IMR-90 (cell line): ENCODE measurements around the gene ZNF418. TPM values are rescaled to one million over a fixed set of nuclear protein-coding genes. Genes with fewer than 3 reads are reported as not detected.

Experiments
- ATAC-seq: fragments of 200-7000 bp; cut with Tn5 transposase; 2 replicates; pipeline ENCODE4 v1.9.1; 2020; ENCODE audit warnings: low read depth, mild to moderate bottlenecking, moderate library complexity
- BruUV-seq: library from RNA; stranded (reverse); fragments of 400-500 nt; replicated peaks from 2 replicates; lab custom pipeline; 2021; lab: Mats Ljungman, UMichigan
- CTCF ChIA-PET: fragments of 300-600 bp; formaldehyde crosslinking; extraction: SDS; loops from one replicate; lab custom pipeline; 2021; ENCODE audit warnings: antibody characterized with exemption; lab: Yijun Ruan, JAX
- POLR2A ChIA-PET: fragments of 300-600 bp; sonication (Branson Sonifier 250); formaldehyde crosslinking; loops from one replicate; lab custom pipeline; 2022; ENCODE audit warnings: antibody characterized with exemption; ENCODE audit not compliant: unreplicated experiment; lab: Charles Lee
- DNase-seq: peaks from one replicate; pipeline ENCODE4 v3.0.0; 2013
- H2AFZ ChIP-seq: replicated peaks from 2 replicates; pipeline ENCODE3; 2013; ENCODE audit warnings: low read length, mild to moderate bottlenecking; ENCODE audit not compliant: poor library complexity
- H2AK5ac ChIP-seq: 2 replicates; pipeline ENCODE4 v1.6.1; 2013; ENCODE audit warnings: low read depth, low read length, inconsistent platforms
- H2AK9ac ChIP-seq: replicated peaks from 2 replicates; pipeline ENCODE3; 2013; ENCODE audit warnings: mild to moderate bottlenecking, low read depth, low read length, moderate library complexity; ENCODE audit not compliant: poor library complexity
- H2BK120ac ChIP-seq: 2 replicates; pipeline ENCODE4 v1.6.1; 2013; ENCODE audit warnings: low read depth, low read length, inconsistent platforms
- H2BK15ac ChIP-seq: 3 replicates; pipeline ENCODE4 v1.6.1; 2013; ENCODE audit warnings: low read depth, low read length, inconsistent platforms
- H2BK20ac ChIP-seq: 2 replicates; pipeline ENCODE4 v1.6.1; 2013; ENCODE audit warnings: low read depth, mild to moderate bottlenecking, inconsistent platforms, low read length, moderate library complexity
- H2BK5ac ChIP-seq: 2 replicates; pipeline ENCODE4 v1.6.1; 2013; ENCODE audit warnings: mild to moderate bottlenecking, low read depth, low read length, inconsistent platforms; ENCODE audit not compliant: poor library complexity, severe bottlenecking
- H3K14ac ChIP-seq: replicated peaks from 2 replicates; pipeline ENCODE4 v1.6.1; 2013; ENCODE audit warnings: low read depth, low read length, inconsistent platforms
- H3K18ac ChIP-seq: 2 replicates; pipeline ENCODE4 v1.6.1; 2013; ENCODE audit warnings: low read depth, low read length, control low read depth
- H3K23ac ChIP-seq: 2 replicates; pipeline ENCODE4 v1.6.1; 2013; ENCODE audit warnings: low read depth, low read length, inconsistent platforms
- H3K27ac ChIP-seq: 2 replicates; pipeline ENCODE4 v1.5.1; 2013; ENCODE audit warnings: mild to moderate bottlenecking, control low read depth, low read length; ENCODE audit not compliant: insufficient read depth
- H3K27me3 ChIP-seq: 2 replicates; pipeline ENCODE4 v1.6.1; 2013; ENCODE audit warnings: low read length; ENCODE audit not compliant: control insufficient read depth, insufficient read depth
- H3K36me3 ChIP-seq: 2 replicates; pipeline ENCODE4 v1.6.1; 2013; ENCODE audit warnings: low read length, mixed read lengths; ENCODE audit not compliant: control insufficient read depth, insufficient read depth
- H3K4ac ChIP-seq: 2 replicates; pipeline ENCODE4 v1.6.1; 2013; ENCODE audit warnings: low read depth, low read length, inconsistent platforms
- H3K4me1 ChIP-seq: 2 replicates; pipeline ENCODE4 v1.6.1; 2013; ENCODE audit warnings: low read length, mixed read lengths; ENCODE audit not compliant: control insufficient read depth, insufficient read depth
- H3K4me2 ChIP-seq: 2 replicates; pipeline ENCODE4 v1.6.1; 2013; ENCODE audit warnings: low read depth, mild to moderate bottlenecking, control low read depth, low read length, moderate library complexity
- H3K4me3 ChIP-seq: 2 replicates; pipeline ENCODE4 v1.5.1; 2013; ENCODE audit warnings: low read depth, mild to moderate bottlenecking, control low read depth, low read length, moderate library complexity; ENCODE audit not compliant: insufficient read depth
- H3K56ac ChIP-seq: 2 replicates; pipeline ENCODE4 v1.6.1; 2013; ENCODE audit warnings: low read length, inconsistent platforms; ENCODE audit not compliant: insufficient read depth; ENCODE audit errors: extremely low read depth
- H3K79me1 ChIP-seq, 2 experiments: 2 replicates each; pipeline ENCODE4 v1.6.1; 2013; ENCODE audit warnings: low read length in 2 of 2, inconsistent platforms in 1 of 2, low read depth in 1 of 2
- H3K9ac ChIP-seq: 2 replicates; pipeline ENCODE4 v1.6.1; 2013; ENCODE audit warnings: low read depth, low read length, control low read depth
- H3K9me1 ChIP-seq: 2 replicates; pipeline ENCODE4 v1.6.1; 2013; ENCODE audit warnings: low read length, inconsistent platforms; ENCODE audit not compliant: insufficient read depth
- H3K9me3 ChIP-seq: 2 replicates; pipeline ENCODE4 v1.6.1; 2013; ENCODE audit warnings: low read length; ENCODE audit not compliant: control insufficient read depth, insufficient read depth
- H4K20me1 ChIP-seq: 2 replicates; pipeline ENCODE4 v1.6.1; 2013; ENCODE audit warnings: low read length, inconsistent platforms; ENCODE audit not compliant: insufficient read depth
- H4K5ac ChIP-seq: 2 replicates; pipeline ENCODE4 v1.6.1; 2013; ENCODE audit warnings: mild to moderate bottlenecking, low read depth, low read length, control low read depth
- H4K8ac ChIP-seq, 2 experiments: 2 replicates each; pipeline ENCODE4 v1.6.1; 2013; ENCODE audit warnings: low read depth in 2 of 2, low read length in 2 of 2, control low read depth in 1 of 2, inconsistent platforms in 1 of 2
- H4K91ac ChIP-seq: 2 replicates; pipeline ENCODE4 v1.6.1; 2013; ENCODE audit warnings: low read depth, low read length, inconsistent platforms; ENCODE audit not compliant: insufficient read depth
- CEBPB ChIP-seq: IDR thresholded peaks from 2 replicates; pipeline ENCODE4 v1.6.1; 2012; ENCODE audit warnings: low read depth, low read length, improper control_type of control experiment
- MAFK ChIP-seq: IDR thresholded peaks from 2 replicates; pipeline ENCODE4 v1.6.1; 2012; ENCODE audit warnings: low read depth, low read length, improper control_type of control experiment
- NFE2L2 ChIP-seq: fragments of 150-350 bp; IDR thresholded peaks from 2 replicates; pipeline ENCODE4 v1.6.1; 2016; ENCODE audit warnings: low read depth, mild to moderate bottlenecking, low read length
- RCOR1 ChIP-seq: IDR thresholded peaks from 2 replicates; pipeline ENCODE4 v1.6.1; 2012; ENCODE audit warnings: mild to moderate bottlenecking, low read length, improper control_type of control experiment; ENCODE audit not compliant: insufficient replicate concordance
- SMC3 ChIP-seq: fragments of 150-350 bp; IDR thresholded peaks from 2 replicates; pipeline ENCODE4 v1.6.1; 2016; ENCODE audit warnings: low read depth, mild to moderate bottlenecking, antibody characterized with exemption, low read length, moderate library complexity
- WGBS, 2 experiments: methylation state at CpG; one replicate each; pipeline versions ENCODE4 v1.1.5 to v1.1.7; 2013; ENCODE audit warnings: missing lambda C conversion rate in 2 of 2; ENCODE audit not compliant: insufficient read length in 1 of 2; ENCODE audit errors: extremely low coverage in 2 of 2; 5-methylcytosine and 5-hydroxymethylcytosine counted together
- dilution Hi-C: fragments of 300-500 bp; cut with HindIII; formaldehyde crosslinking; loops from one replicate; pipeline ENCODE4 v1.14.3; 2018; ENCODE audit warnings: low sequenced_read_pairs; ENCODE audit not compliant: unreplicated experiment
- in situ Hi-C: fragments of 300-500 bp; cut with MboI; formaldehyde crosslinking; loops from 3 replicates; pipeline ENCODE4 v1.14.3; 2019; ENCODE audit warnings: low sequenced_read_pairs, inconsistent platforms, mixed read lengths
- intact Hi-C: fragments of 100-400 bp; cut with micrococcal nuclease; formaldehyde crosslinking; loops from 2 replicates; pipeline ENCODE4 v1.10.0; 2022
- polyA plus RNA-seq, 3 experiments: library from polyadenylated mRNA; depleted of rRNA; stranded (reverse); fragments of >200 nt; gene quantifications; 2 replicates each; pipeline ENCODE4 v1.2.3, GENCODE V29; 2012; ENCODE audit warnings: low replicate concordance in 1 of 3
- total RNA-seq: library from RNA; depleted of rRNA; stranded (reverse); fragments of >200 nt; gene quantifications from 2 replicates; pipeline ENCODE4 v1.2.3, GENCODE V29; 2012
- TF ChIP-seq, protein P1 (sequence below): conservative IDR thresholded peaks from 2 replicates; pipeline ENCODE4 v1.5.1; 2012; ENCODE audit warnings: mild to moderate bottlenecking, low read depth, low read length, improper control_type of control experiment
- TF ChIP-seq, protein P2 (sequence below): fragments of 150-350 bp; IDR thresholded peaks from 2 replicates; pipeline ENCODE4 v1.6.1; 2017; ENCODE audit warnings: mild to moderate bottlenecking, antibody characterized with exemption, low read length, low read depth

ZNF418 gene
- total and polyA plus RNA-seq, 2 of the 4 experiments (the other 2 are of a cell fraction): 2.1 to 3.4 TPM

- dilution Hi-C loops: no loop called here
- TF ChIP-seq, protein P1, sequence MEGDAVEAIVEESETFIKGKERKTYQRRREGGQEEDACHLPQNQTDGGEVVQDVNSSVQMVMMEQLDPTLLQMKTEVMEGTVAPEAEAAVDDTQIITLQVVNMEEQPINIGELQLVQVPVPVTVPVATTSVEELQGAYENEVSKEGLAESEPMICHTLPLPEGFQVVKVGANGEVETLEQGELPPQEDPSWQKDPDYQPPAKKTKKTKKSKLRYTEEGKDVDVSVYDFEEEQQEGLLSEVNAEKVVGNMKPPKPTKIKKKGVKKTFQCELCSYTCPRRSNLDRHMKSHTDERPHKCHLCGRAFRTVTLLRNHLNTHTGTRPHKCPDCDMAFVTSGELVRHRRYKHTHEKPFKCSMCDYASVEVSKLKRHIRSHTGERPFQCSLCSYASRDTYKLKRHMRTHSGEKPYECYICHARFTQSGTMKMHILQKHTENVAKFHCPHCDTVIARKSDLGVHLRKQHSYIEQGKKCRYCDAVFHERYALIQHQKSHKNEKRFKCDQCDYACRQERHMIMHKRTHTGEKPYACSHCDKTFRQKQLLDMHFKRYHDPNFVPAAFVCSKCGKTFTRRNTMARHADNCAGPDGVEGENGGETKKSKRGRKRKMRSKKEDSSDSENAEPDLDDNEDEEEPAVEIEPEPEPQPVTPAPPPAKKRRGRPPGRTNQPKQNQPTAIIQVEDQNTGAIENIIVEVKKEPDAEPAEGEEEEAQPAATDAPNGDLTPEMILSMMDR: no peak
- no peak for TF ChIP-seq NFE2L2
- TF ChIP-seq MAFK: no peak
- TF ChIP-seq CEBPB: no peak
- no peak for TF ChIP-seq RCOR1
- no peak for TF ChIP-seq SMC3
- TF ChIP-seq, protein P2, sequence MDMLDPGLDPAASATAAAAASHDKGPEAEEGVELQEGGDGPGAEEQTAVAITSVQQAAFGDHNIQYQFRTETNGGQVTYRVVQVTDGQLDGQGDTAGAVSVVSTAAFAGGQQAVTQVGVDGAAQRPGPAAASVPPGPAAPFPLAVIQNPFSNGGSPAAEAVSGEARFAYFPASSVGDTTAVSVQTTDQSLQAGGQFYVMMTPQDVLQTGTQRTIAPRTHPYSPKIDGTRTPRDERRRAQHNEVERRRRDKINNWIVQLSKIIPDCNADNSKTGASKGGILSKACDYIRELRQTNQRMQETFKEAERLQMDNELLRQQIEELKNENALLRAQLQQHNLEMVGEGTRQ: no peak
- no peak overlapping the region for H3K56ac ChIP-seq
- H3K4me2 ChIP-seq: no peak overlapping the region
- no peak overlapping the region for H3K4me3 ChIP-seq
- H3K9ac ChIP-seq: no peak overlapping the region
- no peak overlapping the region for H3K27ac ChIP-seq
- H3K9me3 ChIP-seq: peaks cover 32% of the 10 kb centered on the region
- H3K36me3 ChIP-seq: no peaks in the 10 kb centered on the region; the same call in 1 of the 2 replicates
- H2AK9ac ChIP-seq: no peak overlapping the region
- in situ Hi-C loops: no loop called here
- no peaks in the 10 kb centered on the region for H4K20me1 ChIP-seq
- H2BK15ac ChIP-seq: no peak overlapping the region
- 0 out of 2 replicates have a peak, but pooled peaks cover 3% of the 10 kb centered on the region for H3K9me1 ChIP-seq
- no peaks in the 10 kb centered on the region for H3K27me3 ChIP-seq
- no CpG with 5 or more reads among the region's 12 CpGs for WGBS, 2 experiments
- no peak for ATAC-seq
- no TSS peak for BruUV-seq
- no peak overlapping the region for H2AK5ac ChIP-seq
- CTCF ChIA-PET: no interaction called here
- intact Hi-C loops: no loop called here
- no peak overlapping the region for H2BK120ac ChIP-seq
- no peak overlapping the region for H2BK5ac ChIP-seq
- H4K91ac ChIP-seq: no peak overlapping the region
- DNase-seq: no peak
- peaks cover 16% of the 10 kb centered on the region in 2 experiments for H3K79me1 ChIP-seq
- H4K5ac ChIP-seq: no peak overlapping the region
- H2BK20ac ChIP-seq: no peak overlapping the region
- H3K4me1 ChIP-seq: peaks cover 4% of the 10 kb centered on the region; the same call in 1 of the 2 replicates
- H3K14ac ChIP-seq: no peak overlapping the region
- no peak overlapping the region for H3K18ac ChIP-seq
- POLR2A ChIA-PET: no interaction called here
- H3K4ac ChIP-seq: no peak overlapping the region
- no peak overlapping the region for H3K23ac ChIP-seq
- H2AFZ ChIP-seq: no peak overlapping the region
- H4K8ac ChIP-seq: no peak overlapping the region
These were observed 14.5 kb upstream of the ZNF418 start for GRCh38 chr19:57949702-57950101.
